ENCODE results near the gene APOBEC3F. TPM values are rescaled to one million over a fixed set of nuclear protein-coding genes. Genes with fewer than 3 reads are reported as not detected.
"Not testable (repeated sequence)": the region's sequence is repeated elsewhere in the genome, so short reads cannot be mapped to it uniquely, and the experiment has no call there.

The APOBEC3F gene
- total RNA-seq, 4 donors from 2014 or later = 2.6 to 6.8 (median 4.8) TPM; not detected in 1

GRCh38 chr22:39029227-39029626 is 11.4 kb upstream of the APOBEC3F start:
- Histone ChIP-seq H3K36me3 (no peaks in the 10 kb centered on the region), H3K4me3 (no peak overlapping the region), H3K27ac (no peak overlapping the region), H3K4me1 (no peaks in the 10 kb centered on the region), H3K9me3 (no peaks in the 10 kb centered on the region), H3K27me3 (no peaks in the 10 kb centered on the region)
- TF ChIP-seq, protein P1, sequence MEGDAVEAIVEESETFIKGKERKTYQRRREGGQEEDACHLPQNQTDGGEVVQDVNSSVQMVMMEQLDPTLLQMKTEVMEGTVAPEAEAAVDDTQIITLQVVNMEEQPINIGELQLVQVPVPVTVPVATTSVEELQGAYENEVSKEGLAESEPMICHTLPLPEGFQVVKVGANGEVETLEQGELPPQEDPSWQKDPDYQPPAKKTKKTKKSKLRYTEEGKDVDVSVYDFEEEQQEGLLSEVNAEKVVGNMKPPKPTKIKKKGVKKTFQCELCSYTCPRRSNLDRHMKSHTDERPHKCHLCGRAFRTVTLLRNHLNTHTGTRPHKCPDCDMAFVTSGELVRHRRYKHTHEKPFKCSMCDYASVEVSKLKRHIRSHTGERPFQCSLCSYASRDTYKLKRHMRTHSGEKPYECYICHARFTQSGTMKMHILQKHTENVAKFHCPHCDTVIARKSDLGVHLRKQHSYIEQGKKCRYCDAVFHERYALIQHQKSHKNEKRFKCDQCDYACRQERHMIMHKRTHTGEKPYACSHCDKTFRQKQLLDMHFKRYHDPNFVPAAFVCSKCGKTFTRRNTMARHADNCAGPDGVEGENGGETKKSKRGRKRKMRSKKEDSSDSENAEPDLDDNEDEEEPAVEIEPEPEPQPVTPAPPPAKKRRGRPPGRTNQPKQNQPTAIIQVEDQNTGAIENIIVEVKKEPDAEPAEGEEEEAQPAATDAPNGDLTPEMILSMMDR (IDR thresholded peaks at IDR 0.05) = no peak
- no peak for TF ChIP-seq POLR2A (IDR thresholded peaks at IDR 0.05)
- no peak for TF ChIP-seq EP300 (IDR thresholded peaks at IDR 0.05; ENCODE audit: low read depth)
- TF ChIP-seq POLR2AphosphoS5 (IDR thresholded peaks at IDR 0.05) = no peak
- intact Hi-C loops (cut with DNase I; ENCODE audit: low total_unique reads) = no loop called here
- in situ Hi-C loops (cut with MboI; ENCODE audit: low pct_ligation_motif_present in 1 of 4, low pct_unique_long_range_greater_than_20kb in 1 of 4, low sequenced_read_pairs in 3 of 4) = no loop called here
- 90 to 92% methylated on average over 2 to 13 of the region's 13 CpGs for WGBS, 2 donors (ENCODE audit: low coverage in 1 of 2)
- DNase-seq = no peak

DNA sequence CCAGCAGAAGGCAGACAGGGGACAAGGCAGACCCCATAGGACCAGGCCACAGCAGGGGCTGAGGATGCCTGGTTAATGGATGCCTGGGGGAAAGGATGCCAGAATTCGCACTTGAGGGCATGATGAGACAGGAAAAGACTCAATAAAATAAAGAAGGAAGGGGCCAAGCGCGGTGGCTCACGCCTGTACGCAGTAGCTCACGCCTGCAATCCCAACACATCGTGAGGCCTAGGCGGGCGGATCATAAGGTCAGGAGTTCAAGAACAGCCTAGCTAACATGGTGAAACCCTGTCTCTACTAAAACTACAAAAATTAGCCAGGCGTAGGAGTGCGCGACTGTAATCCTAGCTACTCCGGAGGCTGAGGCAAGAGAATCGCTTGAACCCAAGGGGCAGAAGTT is 10.0 kb upstream of the APOBEC3F start:
- DNase-seq = no peak
- Histone ChIP-seq H3K27ac (no peak overlapping the region), H3K36me3 (no peaks in the 10 kb centered on the region), H3K4me1 (no peaks in the 10 kb centered on the region), H3K4me3 (no peak overlapping the region), H3K9me3 (no peaks in the 10 kb centered on the region), H3K27me3 (no peaks in the 10 kb centered on the region)
- 93 to 95% methylated on average over 13 to 14 of the region's 14 CpGs for WGBS, 2 donors (ENCODE audit: low coverage in 1 of 2)
- TF ChIP-seq, protein P1 (IDR thresholded peaks at IDR 0.05) = no peak
- TF ChIP-seq EP300 (IDR thresholded peaks at IDR 0.05; ENCODE audit: low read depth) (no peak), POLR2A (IDR thresholded peaks at IDR 0.05) (no peak)
- in situ Hi-C loops (cut with MboI; ENCODE audit: low pct_ligation_motif_present in 1 of 4, low pct_unique_long_range_greater_than_20kb in 1 of 4, low sequenced_read_pairs in 3 of 4) = no loop called here
- intact Hi-C loops (cut with DNase I; ENCODE audit: low total_unique reads) = no loop called here

- 69 to 76% methylated on average over 7 to 18 of the region's 18 CpGs for WGBS, 2 donors (ENCODE audit: low coverage in 1 of 2)
- in situ Hi-C loops (cut with MboI; ENCODE audit: low pct_ligation_motif_present in 1 of 4, low pct_unique_long_range_greater_than_20kb in 1 of 4, low sequenced_read_pairs in 3 of 4); intact Hi-C loops (cut with DNase I; ENCODE audit: low total_unique reads): not testable (repeated sequence)
Measured at GRCh38 chr22:39031434-39032295, 9.0 kb upstream of the APOBEC3F start.

GRCh38 chr22:39037071-39037470 is 3.6 kb upstream of the APOBEC3F start:
- in situ Hi-C loops (cut with MboI; ENCODE audit: low pct_ligation_motif_present in 1 of 4, low pct_unique_long_range_greater_than_20kb in 1 of 4, low sequenced_read_pairs in 3 of 4); H3K36me3 ChIP-seq; intact Hi-C loops (cut with DNase I; ENCODE audit: low total_unique reads); H3K27ac ChIP-seq; H3K27me3 ChIP-seq; H3K4me3 ChIP-seq; DNase-seq; H3K9me3 ChIP-seq: not testable (repeated sequence)
- peaks cover 7 to 15% (median 9%) of the 10 kb centered on the region in 4 donors for H3K4me1 ChIP-seq
- 43 to 48% methylated on average over 2 of the region's 2 CpGs for WGBS, 2 donors (ENCODE audit: low coverage in 1 of 2)

More at GRCh38 chr22:39031434-39032295, 9.0 kb upstream of the APOBEC3F start:
- not testable (repeated sequence) for H3K9me3 ChIP-seq, H3K4me3 ChIP-seq, H3K4me1 ChIP-seq, DNase-seq, H3K27ac ChIP-seq, H3K36me3 ChIP-seq, H3K27me3 ChIP-seq

GRCh38 chr22:39039306-39040126 is 1.1 kb upstream of the APOBEC3F start:
- WGBS, 2 donors (ENCODE audit: low coverage in 1 of 2) = 90 to 92% methylated on average over 16 to 19 of the region's 19 CpGs
- in situ Hi-C loops (cut with MboI; ENCODE audit: low pct_ligation_motif_present in 1 of 4, low pct_unique_long_range_greater_than_20kb in 1 of 4, low sequenced_read_pairs in 3 of 4) = no loop called here
- no peaks in the 10 kb centered on the region for H3K9me3 ChIP-seq
- DNase-seq = no peak
- peak overlapping the region; percentile 85 to 97 (median 92) for H3K27ac ChIP-seq
- intact Hi-C loops (cut with DNase I; ENCODE audit: low total_unique reads) = no loop called here
- no peaks in the 10 kb centered on the region for H3K27me3 ChIP-seq
- TF ChIP-seq EP300 (IDR thresholded peaks at IDR 0.05; ENCODE audit: low read depth) = no peak
- TF ChIP-seq, protein P1 (IDR thresholded peaks at IDR 0.05) = no peak
- no peak for TF ChIP-seq POLR2AphosphoS5 (IDR thresholded peaks at IDR 0.05)
- no peak for TF ChIP-seq POLR2A (IDR thresholded peaks at IDR 0.05)
- peaks cover 7 to 15% (median 9%) of the 10 kb centered on the region in 4 donors for H3K4me1 ChIP-seq
- H3K36me3 ChIP-seq = no peaks in the 10 kb centered on the region
- H3K4me3 ChIP-seq = peak overlapping the region in 1 of 4 donors; percentile 60

GRCh38 chr22:39040155-39040537 is 518 bp upstream of the APOBEC3F start:
- H3K27me3 ChIP-seq; intact Hi-C loops (cut with DNase I; ENCODE audit: low total_unique reads); in situ Hi-C loops (cut with MboI; ENCODE audit: low pct_ligation_motif_present in 1 of 4, low pct_unique_long_range_greater_than_20kb in 1 of 4, low sequenced_read_pairs in 3 of 4); H3K9me3 ChIP-seq; DNase-seq; H3K36me3 ChIP-seq: not testable (repeated sequence)
- H3K27ac ChIP-seq = peak overlapping the region; percentile 85 to 97 (median 92)
- peaks cover 7 to 15% (median 9%) of the 10 kb centered on the region in 4 donors for H3K4me1 ChIP-seq
- 30% methylated on average over 10 of the region's 14 CpGs; no CpG with 5 or more reads in 1 of the 2 donors for WGBS, 2 donors (ENCODE audit: low coverage in 1 of 2)
- peak overlapping the region in 3 of 4 donors; percentile 50 to 74 (median 60) for H3K4me3 ChIP-seq
